H1 (cell line): ENCODE data around the gene CDK5RAP2. TPM values are rescaled to one million over a fixed set of nuclear protein-coding genes. Genes with fewer than 3 reads are reported as not detected.

Source experiments
- CTCF ChIA-PET: fragments of 300-600 bp; sonication (Branson Sonifier 250); formaldehyde crosslinking; loops from one replicate; lab custom pipeline; 2021; ENCODE audit not compliant: partially characterized antibody; lab: Charles Lee
- POLR2A ChIA-PET: fragments of 300-600 bp; sonication (Branson Sonifier 250); formaldehyde crosslinking; loops from one replicate; lab custom pipeline; 2021; ENCODE audit warnings: inconsistent platforms; ENCODE audit not compliant: partially characterized antibody; lab: Charles Lee
- DNase-seq, 2 experiments: peaks; one replicate each; pipeline versions ENCODE4 v3.0.0 to v3.0.0-alpha.2; 2010 to 2022; ENCODE audit warnings: low spot score in 2 of 2, low read depth in 1 of 2, mixed read lengths in 1 of 2
- FAIRE-seq: peaks from 2 replicates; lab custom pipeline; 2011; peaks lifted over from hg19 to GRCh38; lab: Jason Lieb, UNC
- H2AFZ ChIP-seq: 2 replicates; pipeline ENCODE4 v1.8.1; 2012; ENCODE audit warnings: low read length, inconsistent platforms
- H2AK5ac ChIP-seq: 2 replicates; pipeline ENCODE4 v1.6.1; 2013; ENCODE audit warnings: low read depth, low read length
- H2BK120ac ChIP-seq: replicated peaks from 2 replicates; pipeline ENCODE3; 2013; ENCODE audit warnings: low read depth, low read length, inconsistent platforms
- H2BK12ac ChIP-seq: 2 replicates; pipeline ENCODE4 v1.6.1; 2013; ENCODE audit warnings: low read depth, low read length
- H2BK15ac ChIP-seq: 2 replicates; pipeline ENCODE4 v1.6.1; 2013; ENCODE audit warnings: low read length
- H2BK20ac ChIP-seq: 2 replicates; pipeline ENCODE4 v1.6.1; 2013; ENCODE audit warnings: low read length
- H2BK5ac ChIP-seq: 2 replicates; pipeline ENCODE4 v1.6.1; 2013; ENCODE audit warnings: low read depth, low read length
- H3K14ac ChIP-seq: 2 replicates; pipeline ENCODE4 v1.6.1; 2013; ENCODE audit warnings: inconsistent platforms; ENCODE audit not compliant: insufficient read length
- H3K18ac ChIP-seq: 2 replicates; pipeline ENCODE4 v1.6.1; 2013; ENCODE audit warnings: low read length; ENCODE audit errors: extremely low read depth
- H3K23ac ChIP-seq: 2 replicates; pipeline ENCODE4 v1.6.1; 2013; ENCODE audit warnings: inconsistent platforms; ENCODE audit not compliant: insufficient read length
- H3K23me2 ChIP-seq: 2 replicates; pipeline ENCODE4 v1.6.1; 2013; ENCODE audit warnings: low read depth, low read length
- H3K27ac ChIP-seq: 2 replicates; pipeline ENCODE4 v1.6.1; 2011; ENCODE audit warnings: low read depth, low read length, inconsistent platforms
- H3K27me3 ChIP-seq, 4 experiments: replicated peaks in 1 of 4; 1 replicate in 1 of 4; 2 replicates in 3 of 4; pipeline versions ENCODE4 v1.6.1 to v1.8.1; 2011 to 2013; ENCODE audit warnings: low read length in 3 of 4, mild to moderate bottlenecking in 3 of 4, inconsistent platforms in 2 of 4, mixed read lengths in 2 of 4, moderate library complexity in 1 of 4; ENCODE audit not compliant: control insufficient read depth in 3 of 4, insufficient read depth in 3 of 4; ENCODE audit errors: extremely low read depth in 1 of 4
- H3K36me3 ChIP-seq, 4 experiments: 2 replicates each; pipeline versions ENCODE4 v1.6.1 to v1.8.1; 2011 to 2013; ENCODE audit warnings: mild to moderate bottlenecking in 4 of 4, low read length in 3 of 4, moderate library complexity in 2 of 4, control low read depth in 1 of 4, inconsistent platforms in 1 of 4; ENCODE audit not compliant: insufficient read depth in 4 of 4, control insufficient read depth in 2 of 4
- H3K4ac ChIP-seq: replicated peaks from 2 replicates; pipeline ENCODE3; 2013; ENCODE audit warnings: low read length, low read depth, mixed read lengths, inconsistent platforms; ENCODE audit not compliant: insufficient read length
- H3K4me1 ChIP-seq, 4 experiments: replicated peaks in 1 of 4; 1 replicate in 1 of 4; 2 replicates in 3 of 4; pipeline versions ENCODE4 v1.6.1 to v1.8.1; 2011 to 2013; ENCODE audit warnings: low read length in 3 of 4, inconsistent platforms in 2 of 4, mixed read lengths in 1 of 4; ENCODE audit not compliant: insufficient read depth in 4 of 4, control insufficient read depth in 3 of 4
- H3K4me2 ChIP-seq, 2 experiments: 2 replicates each; pipeline versions ENCODE4 v1.6.1 to v1.8.1; 2011 to 2013; ENCODE audit warnings: low read depth in 2 of 2, low read length in 2 of 2, control low read depth in 1 of 2, inconsistent platforms in 1 of 2, mild to moderate bottlenecking in 1 of 2; ENCODE audit not compliant: insufficient read depth in 1 of 2
- H3K4me3 ChIP-seq, 4 experiments: fragments of 200-600, 300-600 bp in 1 of 4; sonication (generic), shearing (Covaris generic), sonication (Bioruptor Twin) in 1 of 4; 2 replicates each; pipeline versions ENCODE4 v1.5.1 to v1.8.1; 2011 to 2016; ENCODE audit warnings: low read length in 4 of 4, low read depth in 3 of 4, control low read depth in 2 of 4, inconsistent platforms in 2 of 4, mild to moderate bottlenecking in 2 of 4, mixed read lengths in 1 of 4, moderate library complexity in 1 of 4; ENCODE audit not compliant: insufficient read depth in 2 of 4; ENCODE audit errors: extremely low read depth in 1 of 4
- H3K56ac ChIP-seq: replicated peaks from 2 replicates; pipeline ENCODE3; 2013; ENCODE audit warnings: low read depth, mild to moderate bottlenecking, mixed read lengths, low read length, inconsistent platforms; ENCODE audit not compliant: insufficient read length
- H3K79me1 ChIP-seq: 2 replicates; pipeline ENCODE4 v1.6.1; 2013; ENCODE audit warnings: low read depth, low read length, control low read depth
- H3K79me2 ChIP-seq, 2 experiments: 2 replicates each; pipeline versions ENCODE4 v1.6.1 to v1.8.1; 2012 to 2013; ENCODE audit warnings: low read length in 2 of 2, mild to moderate bottlenecking in 2 of 2, inconsistent platforms in 1 of 2; ENCODE audit not compliant: insufficient read depth in 2 of 2, control insufficient read depth in 1 of 2
- H3K9ac ChIP-seq, 4 experiments: replicated peaks in 1 of 4; 1 replicate in 1 of 4; 2 replicates in 3 of 4; pipeline versions ENCODE4 v1.6.1 to v1.8.1; 2011 to 2013; ENCODE audit warnings: low read depth in 3 of 4, low read length in 3 of 4, control low read depth in 2 of 4, mild to moderate bottlenecking in 2 of 4, moderate library complexity in 2 of 4, inconsistent platforms in 1 of 4; ENCODE audit errors: extremely low read depth in 1 of 4
- H3K9me3 ChIP-seq, 2 experiments: 2 replicates each; pipeline versions ENCODE4 v1.6.1 to v1.8.1; 2012 to 2013; ENCODE audit warnings: mild to moderate bottlenecking in 2 of 2, moderate library complexity in 2 of 2, control low read depth in 1 of 2, inconsistent platforms in 1 of 2, low read depth in 1 of 2, low read length in 1 of 2, mixed read lengths in 1 of 2; ENCODE audit not compliant: insufficient read depth in 2 of 2
- H4K20me1 ChIP-seq, 2 experiments: replicated peaks in 1 of 2; 2 replicates each; pipeline versions ENCODE3 to v1.8.1; 2011 to 2013; ENCODE audit warnings: inconsistent platforms in 2 of 2, low read length in 2 of 2, mild to moderate bottlenecking in 1 of 2; ENCODE audit not compliant: insufficient read depth in 2 of 2, control insufficient read depth in 1 of 2
- H4K5ac ChIP-seq: 2 replicates; pipeline ENCODE4 v1.6.1; 2013; ENCODE audit warnings: low read length, low read depth, mixed read lengths, inconsistent platforms; ENCODE audit not compliant: insufficient read length
- H4K8ac ChIP-seq: 2 replicates; pipeline ENCODE4 v1.8.0; 2013; ENCODE audit warnings: mild to moderate bottlenecking, moderate library complexity, low read length, inconsistent platforms; ENCODE audit not compliant: insufficient read depth; ENCODE audit errors: extremely low read depth
- H4K91ac ChIP-seq: replicated peaks from 2 replicates; pipeline ENCODE3; 2013; ENCODE audit warnings: low read length, mixed read lengths, inconsistent platforms; ENCODE audit not compliant: insufficient read length
- SUZ12 ChIP-seq: fragments of 200-600 bp; sonication (generic); IDR thresholded peaks from 2 replicates; pipeline ENCODE4 v1.6.1; 2012; ENCODE audit warnings: mild to moderate bottlenecking, inconsistent platforms, low read length, moderate library complexity, mixed read lengths
- WGBS, 2 experiments: shearing (Covaris generic) in 1 of 2; methylation state at CpG; one replicate each; pipeline versions ENCODE4 v1.1.6 to v1.1.7; 2013 to 2015; ENCODE audit warnings: low lambda C conversion rate in 2 of 2, mixed read lengths in 2 of 2, inconsistent platforms in 1 of 2, low coverage in 1 of 2, missing lambda C conversion rate in 1 of 2; ENCODE audit not compliant: insufficient replicate concordance in 2 of 2, insufficient coverage in 1 of 2, insufficient read length in 1 of 2; ENCODE audit errors: extremely low coverage in 1 of 2, missing lambda C conversion rate in 1 of 2; 5-methylcytosine and 5-hydroxymethylcytosine counted together
- polyA plus RNA-seq, 7 experiments: library from polyadenylated mRNA; depleted of rRNA in 3 of 7; stranded (reverse) in 5 of 7; unstranded in 2 of 7; fragments of >200 nt in 5 of 7; fragments of 200-250 nt in 2 of 7; gene quantifications; 1 replicate in 5 of 7; 2 replicates in 1 of 7; 4 replicates in 1 of 7; pipeline versions ENCODE4 v1.2.1 to v1.2.3, GENCODE V29; 2011 to 2013; ENCODE audit warnings: missing spikeins in 2 of 7, mixed read lengths in 2 of 7
- total RNA-seq: library from RNA; stranded (reverse); fragmentation: NEBNext Ultra II Directional; extraction: Animal tissue kit (Norgen Biotek cat#: 25700); gene quantifications from 2 replicates; pipeline ENCODE4 v1.2.1, GENCODE V29; 2021

Gene CDK5RAP2
- total and polyA plus RNA-seq, 2 of the 8 experiments (the other 6 are each of a cell fraction or from before 2014, with no cell fraction given), result 19.8 to 49.4 TPM

GRCh38 chr9:120464887-120465421 is 115.0 kb downstream of the CDK5RAP2 start:
- ChIA-PET POLR2A (no interaction called here), CTCF (interaction anchor here (3.2 kb wide), 1 partner anchor 12 kb away, joined by 9 read pairs; no protein-coding TSS in a partner anchor)
- TF ChIP-seq SUZ12, result no peak
- Histone ChIP-seq H4K8ac (no peak overlapping the region), H4K5ac (no peak overlapping the region), H3K23me2 (no peaks in the 10 kb centered on the region; the same call in 1 of the 2 replicates), H4K20me1 (peaks cover 0 to 1% of the 10 kb centered on the region in 2 experiments), H3K4me1 (peaks cover 0 to 3% (median 0%) of the 10 kb centered on the region in 4 experiments; a peak in 1 of 7 replicates), H2BK12ac (no peak overlapping the region), H2AK5ac (no peak overlapping the region), H3K14ac (no peak overlapping the region), H2BK120ac (no peak overlapping the region), H3K36me3 (peaks cover 0 to 14% (median 10%) of the 10 kb centered on the region in 4 experiments; a peak in 6 of 8 replicates), H3K79me2 (no peaks in the 10 kb centered on the region), H3K18ac (no peak overlapping the region), H3K27ac (no peak overlapping the region), H2AFZ (no peak overlapping the region), H3K4ac (no peak overlapping the region), H3K4me2 (no peak overlapping the region), H2BK20ac (no peak overlapping the region), H3K4me3 (no peak overlapping the region), H3K9ac (no peak overlapping the region), H3K23ac (no peak overlapping the region), H4K91ac (no peak overlapping the region), H3K79me1 (no peaks in the 10 kb centered on the region; the same call in 1 of the 2 replicates), H2BK5ac (no peak overlapping the region), H3K9me3 (no peaks in the 10 kb centered on the region), H3K27me3 (no peaks in the 10 kb centered on the region), H3K56ac (no peak overlapping the region), H2BK15ac (no peak overlapping the region)
- DNase-seq (no peak), FAIRE-seq (no peak)
- WGBS, 2 experiments, result 91% methylated on average over 4 of the region's 4 CpGs; no CpG with 5 or more reads in 1 of the 2 experiments
